ENCODE data around the gene COQ7.

GRCh38 chr16:19109288-19109664, 41.9 kb downstream of the COQ7 start:
- TF ChIP-seq TAF1 (IDR thresholded peaks at IDR 0.05; ENCODE audit: borderline replicate concordance, low read depth, low read length), result no peak
- TF ChIP-seq POLR2A (IDR thresholded peaks at IDR 0.05; ENCODE audit: low read depth, low read length), result no peak
- TF ChIP-seq POLR2AphosphoS5 (IDR thresholded peaks at IDR 0.05; ENCODE audit: low read depth, low read length), result no peak

Data from GM12892 (cell line).